ENCODE data around the gene PXDC1.
"Not testable (repeated sequence)": the region's sequence is repeated elsewhere in the genome, so short reads cannot be mapped to it uniquely, and the experiment has no call there.

Gene PXDC1

GRCh38 chr6:3759646-3760232 lies 8.2 kb upstream of the PXDC1 start:
- no peak for TF ChIP-seq CTCF (IDR thresholded peaks at IDR 0.05; ENCODE audit: low read depth, low read length, missing control alignments)
- Histone ChIP-seq H3K27ac (peak overlapping the region; percentile 34), H3K36me3 (replicated peaks) (no peaks in the 10 kb centered on the region), H3K4me3 (ENCODE audit: low read depth, low read length) (no peak overlapping the region), H3K27me3 (replicated peaks) (no peaks in the 10 kb centered on the region)
- peak; percentile 88 for DNase-seq
- in situ Hi-C loops (cut with HindIII; ENCODE audit: low pct_ligation_motif_present, low sequenced_read_pairs): no loop called here

GRCh38 chr6:3758842-3759144 lies 7.3 kb upstream of the PXDC1 start:
- H3K4me3 ChIP-seq (ENCODE audit: low read depth, low read length): no peak overlapping the region
- TF ChIP-seq CTCF (IDR thresholded peaks at IDR 0.05; ENCODE audit: low read depth, low read length, missing control alignments): no peak
- in situ Hi-C loops (cut with HindIII; ENCODE audit: low pct_ligation_motif_present, low sequenced_read_pairs): no loop called here
- no peak overlapping the region for H3K27ac ChIP-seq
- no peaks in the 10 kb centered on the region for H3K36me3 ChIP-seq (replicated peaks)
- H3K27me3 ChIP-seq (replicated peaks): no peaks in the 10 kb centered on the region
- DNase-seq: no peak

GRCh38 chr6:3757998-3758841 lies 6.7 kb upstream of the PXDC1 start:
- H3K36me3 ChIP-seq (replicated peaks); DNase-seq; H3K27ac ChIP-seq; in situ Hi-C loops (cut with HindIII; ENCODE audit: low pct_ligation_motif_present, low sequenced_read_pairs); H3K27me3 ChIP-seq (replicated peaks); H3K4me3 ChIP-seq (ENCODE audit: low read depth, low read length): not testable (repeated sequence)

- no peak for DNase-seq
- in situ Hi-C loops (cut with HindIII; ENCODE audit: low pct_ligation_motif_present, low sequenced_read_pairs): no loop called here
- Histone ChIP-seq H3K36me3 (replicated peaks) (no peaks in the 10 kb centered on the region), H3K27ac (no peak overlapping the region), H3K27me3 (replicated peaks) (no peaks in the 10 kb centered on the region), H3K4me3 (ENCODE audit: low read depth, low read length) (no peak overlapping the region)
- TF ChIP-seq CTCF (IDR thresholded peaks at IDR 0.05; ENCODE audit: low read depth, low read length, missing control alignments): no peak
These were observed 5.7 kb upstream of the PXDC1 start for GRCh38 chr6:3757241-3757641.

- no peak overlapping the region for H3K27ac ChIP-seq
- in situ Hi-C loops (cut with HindIII; ENCODE audit: low pct_ligation_motif_present, low sequenced_read_pairs): no loop called here
- no peak for TF ChIP-seq CTCF (IDR thresholded peaks at IDR 0.05; ENCODE audit: low read depth, low read length, missing control alignments)
- no peaks in the 10 kb centered on the region for H3K27me3 ChIP-seq (replicated peaks)
- DNase-seq: no peak
- H3K36me3 ChIP-seq (replicated peaks): no peaks in the 10 kb centered on the region
- no peak overlapping the region for H3K4me3 ChIP-seq (ENCODE audit: low read depth, low read length)
These were observed 5.0 kb upstream of the PXDC1 start for GRCh38 chr6:3756546-3756945.

- H3K36me3 ChIP-seq (replicated peaks): no peaks in the 10 kb centered on the region
- H3K4me3 ChIP-seq (ENCODE audit: low read depth, low read length): no peak overlapping the region
- TF ChIP-seq CTCF (IDR thresholded peaks at IDR 0.05; ENCODE audit: low read depth, low read length, missing control alignments): no peak
- no peaks in the 10 kb centered on the region for H3K27me3 ChIP-seq (replicated peaks)
- no peak overlapping the region for H3K27ac ChIP-seq
- no peak for DNase-seq
- in situ Hi-C loops (cut with HindIII; ENCODE audit: low pct_ligation_motif_present, low sequenced_read_pairs): no loop called here
These were observed 4.4 kb upstream of the PXDC1 start for GRCh38 chr6:3755637-3756545.
